ENCODE measurements around the gene TM4SF1. TPM values are rescaled to one million over a fixed set of nuclear protein-coding genes. Genes with fewer than 3 reads are reported as not detected.

The TM4SF1 gene
- total RNA-seq, 1 experiment from 2014 or later, result 27.7 TPM

DNA sequence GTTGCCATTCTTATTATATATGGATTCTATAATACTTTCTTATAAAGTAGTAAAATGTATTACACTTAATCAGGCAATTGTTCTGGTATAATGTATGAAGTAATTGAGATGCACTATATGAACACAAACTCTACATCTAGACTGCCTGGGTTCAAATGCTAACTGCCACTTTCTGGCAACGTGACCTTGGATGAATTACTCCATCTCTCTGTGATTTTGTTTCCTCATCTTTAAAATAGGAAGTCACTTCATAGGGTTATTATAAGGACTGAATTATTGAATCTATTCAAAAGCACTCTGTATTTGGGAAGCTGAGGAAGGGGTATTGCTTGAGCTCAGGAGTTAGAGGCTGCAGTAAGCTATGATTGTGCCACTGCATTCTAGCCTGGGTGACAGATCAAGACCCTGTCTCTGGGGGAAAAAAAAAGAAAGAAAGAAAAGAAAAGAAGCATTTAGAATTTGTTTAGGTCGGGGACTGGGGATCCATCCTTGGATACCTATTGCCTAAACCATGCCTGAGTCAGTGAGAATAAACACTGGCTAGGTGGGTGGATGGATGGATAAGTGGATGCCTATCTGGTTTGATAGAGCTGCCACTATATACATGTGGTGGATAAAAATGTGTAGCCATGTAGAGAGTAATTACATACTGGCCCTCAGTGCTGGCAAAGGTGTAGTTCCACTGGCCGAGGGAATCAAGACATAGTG is 2.5 kb downstream of the TM4SF1 start:
- TF ChIP-seq, protein P1, sequence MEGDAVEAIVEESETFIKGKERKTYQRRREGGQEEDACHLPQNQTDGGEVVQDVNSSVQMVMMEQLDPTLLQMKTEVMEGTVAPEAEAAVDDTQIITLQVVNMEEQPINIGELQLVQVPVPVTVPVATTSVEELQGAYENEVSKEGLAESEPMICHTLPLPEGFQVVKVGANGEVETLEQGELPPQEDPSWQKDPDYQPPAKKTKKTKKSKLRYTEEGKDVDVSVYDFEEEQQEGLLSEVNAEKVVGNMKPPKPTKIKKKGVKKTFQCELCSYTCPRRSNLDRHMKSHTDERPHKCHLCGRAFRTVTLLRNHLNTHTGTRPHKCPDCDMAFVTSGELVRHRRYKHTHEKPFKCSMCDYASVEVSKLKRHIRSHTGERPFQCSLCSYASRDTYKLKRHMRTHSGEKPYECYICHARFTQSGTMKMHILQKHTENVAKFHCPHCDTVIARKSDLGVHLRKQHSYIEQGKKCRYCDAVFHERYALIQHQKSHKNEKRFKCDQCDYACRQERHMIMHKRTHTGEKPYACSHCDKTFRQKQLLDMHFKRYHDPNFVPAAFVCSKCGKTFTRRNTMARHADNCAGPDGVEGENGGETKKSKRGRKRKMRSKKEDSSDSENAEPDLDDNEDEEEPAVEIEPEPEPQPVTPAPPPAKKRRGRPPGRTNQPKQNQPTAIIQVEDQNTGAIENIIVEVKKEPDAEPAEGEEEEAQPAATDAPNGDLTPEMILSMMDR (IDR thresholded peaks at IDR 0.05; ENCODE audit: unreplicated experiment), result no peak
- peaks cover 38% of the 10 kb centered on the region for H3K36me3 Mint-ChIP-seq (ENCODE audit: insufficient read depth, unreplicated experiment)
- peak overlapping the region; percentile 79 for H3K27ac Mint-ChIP-seq (ENCODE audit: low read depth, unreplicated experiment)
- H3K9me3 Mint-ChIP-seq (ENCODE audit: unreplicated experiment), result no peaks in the 10 kb centered on the region
- peaks cover 50% of the 10 kb centered on the region for H3K4me1 Mint-ChIP-seq (ENCODE audit: insufficient read depth, unreplicated experiment)
- CTCF ChIA-PET, result interaction anchor here (0.7 to 2.4 kb wide), 10 partner anchors 10 to 447 kb away, joined by 3 to 15 read pairs (median 6); partner anchors contain the start of gene TM4SF4
- peak overlapping the region; percentile 72 for H3K4me3 Mint-ChIP-seq (ENCODE audit: unreplicated experiment)
- intact Hi-C loops (cut with micrococcal nuclease), result loop anchor here (10.0 kb wide), 1 partner anchor 200 kb away; no protein-coding TSS in a partner anchor
- no peaks in the 10 kb centered on the region for H3K27me3 Mint-ChIP-seq (ENCODE audit: insufficient read depth, unreplicated experiment)
- DNase-seq (ENCODE audit: unreplicated experiment), result no peak
- POLR2A ChIA-PET, result interaction anchor here (0.7 to 9.7 kb wide), 7 partner anchors 9 to 200 kb away, joined by 3 to 217 read pairs (median 21); partner anchors contain the start of gene TM4SF4
- BruUV-seq (replicated peaks), result no TSS peak

DNA sequence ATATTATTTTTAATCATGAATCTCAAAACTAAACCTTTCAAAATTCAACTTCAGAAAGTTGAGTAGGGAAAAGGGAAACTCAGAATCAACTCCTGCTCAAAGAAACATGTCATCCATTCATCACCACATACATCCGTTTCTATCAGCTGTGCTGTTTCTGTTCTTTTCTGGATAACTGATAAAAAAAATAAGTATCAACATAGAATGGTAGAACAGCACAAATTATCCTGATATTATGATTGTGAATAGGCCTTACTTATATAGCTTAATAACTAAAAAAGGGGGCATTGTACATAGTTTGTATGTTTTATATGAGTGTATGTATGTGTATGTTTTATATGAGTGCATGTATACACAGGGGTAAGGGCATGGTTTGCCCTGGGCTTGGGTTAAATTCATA is 3.1 kb downstream of the TM4SF1 start:
- H3K9me3 Mint-ChIP-seq (ENCODE audit: unreplicated experiment), result no peaks in the 10 kb centered on the region
- TF ChIP-seq, protein P1 (IDR thresholded peaks at IDR 0.05; ENCODE audit: unreplicated experiment), result no peak
- peaks cover 50% of the 10 kb centered on the region for H3K4me1 Mint-ChIP-seq (ENCODE audit: insufficient read depth, unreplicated experiment)
- DNase-seq (ENCODE audit: unreplicated experiment), result no peak
- POLR2A ChIA-PET, result interaction anchor here (0.7 to 9.7 kb wide), 11 partner anchors 9 to 282 kb away, joined by 3 to 217 read pairs (median 5); partner anchors contain the start of genes HPS3 and TM4SF4
- intact Hi-C loops (cut with micrococcal nuclease), result loop anchor here (10.0 kb wide), 1 partner anchor 200 kb away; no protein-coding TSS in a partner anchor
- peaks cover 44% of the 10 kb centered on the region for H3K36me3 Mint-ChIP-seq (ENCODE audit: insufficient read depth, unreplicated experiment)
- BruUV-seq (replicated peaks), result no TSS peak
- peak overlapping the region; percentile 56 for H3K4me3 Mint-ChIP-seq (ENCODE audit: unreplicated experiment)
- H3K27me3 Mint-ChIP-seq (ENCODE audit: insufficient read depth, unreplicated experiment), result no peaks in the 10 kb centered on the region
- CTCF ChIA-PET, result interaction anchor here (0.8 to 2.4 kb wide), 9 partner anchors 10 to 397 kb away, joined by 3 to 15 read pairs (median 6); partner anchors contain the start of gene TM4SF4
- H3K27ac Mint-ChIP-seq (ENCODE audit: low read depth, unreplicated experiment), result peak overlapping the region; percentile 79

DNA sequence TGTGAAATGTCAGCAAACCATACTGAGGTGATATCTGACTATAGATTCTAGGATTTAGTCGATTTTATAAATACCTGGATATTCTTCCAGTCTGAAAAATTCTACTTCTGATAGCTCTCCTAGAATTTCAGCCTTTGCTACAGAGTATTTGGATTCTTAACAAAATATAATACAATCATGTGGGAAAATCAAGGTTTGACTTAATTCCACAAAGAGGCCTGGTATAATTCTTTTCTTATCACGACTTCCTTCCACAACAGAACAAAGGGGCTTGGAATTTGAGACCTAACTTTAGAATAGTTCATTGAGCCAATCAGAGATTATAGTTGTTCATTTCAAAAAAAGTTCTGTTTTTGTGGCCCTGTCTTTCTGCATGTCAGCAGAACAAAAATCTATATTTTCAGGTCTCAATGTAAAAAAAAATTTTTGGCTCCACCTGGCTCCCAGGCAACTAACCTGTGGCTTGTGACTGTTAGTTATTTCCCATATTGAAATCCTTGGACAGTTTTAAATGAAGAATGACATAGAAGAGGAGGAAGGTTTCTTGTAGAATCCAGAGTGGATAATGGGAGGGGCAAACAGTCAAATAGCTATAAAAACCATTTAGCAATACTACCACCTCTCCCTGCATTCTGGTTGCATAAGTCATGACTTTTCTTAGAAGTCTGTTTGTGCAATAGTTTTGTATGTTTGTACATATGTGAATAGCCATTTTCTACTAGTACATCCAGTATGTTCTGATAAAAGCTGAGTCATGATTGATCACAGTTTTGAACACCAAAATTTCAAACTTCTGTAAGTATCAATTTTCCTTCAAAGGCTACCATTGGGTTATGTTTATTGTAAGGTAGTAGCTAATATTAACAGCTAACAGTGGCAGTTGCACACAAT is 4.0 kb downstream of the TM4SF1 start:
- Mint-ChIP-seq H3K4me1 (ENCODE audit: insufficient read depth, unreplicated experiment) (peaks cover 51% of the 10 kb centered on the region), H3K4me3 (ENCODE audit: unreplicated experiment) (peak overlapping the region; percentile 56), H3K36me3 (ENCODE audit: insufficient read depth, unreplicated experiment) (peaks cover 49% of the 10 kb centered on the region), H3K27me3 (ENCODE audit: insufficient read depth, unreplicated experiment) (no peaks in the 10 kb centered on the region), H3K9me3 (ENCODE audit: unreplicated experiment) (no peaks in the 10 kb centered on the region), H3K27ac (ENCODE audit: low read depth, unreplicated experiment) (peak overlapping the region; percentile 79)
- TF ChIP-seq, protein P1 (IDR thresholded peaks at IDR 0.05; ENCODE audit: unreplicated experiment), result no peak
- CTCF ChIA-PET, result interaction anchor here (0.7 to 4.4 kb wide), 11 partner anchors 11 to 398 kb away, joined by 3 to 30 read pairs (median 5); partner anchors contain the start of gene TM4SF4
- POLR2A ChIA-PET, result interaction anchor here (0.5 to 9.7 kb wide), 13 partner anchors 9 to 283 kb away, joined by 3 to 217 read pairs (median 5); partner anchors contain the start of genes HPS3 and TM4SF4
- intact Hi-C loops (cut with micrococcal nuclease), result loop anchor here (10.0 kb wide), 1 partner anchor 201 kb away; no protein-coding TSS in a partner anchor
- no TSS peak for BruUV-seq (replicated peaks)
- peak; percentile 91 for DNase-seq (ENCODE audit: unreplicated experiment)

Measured in MCF 10A (cell line).